Activated CD8-positive, alpha-beta memory T cell treated with anti-CD3 and anti-CD28 coated beads for 1 hour (primary cell): ENCODE data around the gene CYB561A3.

Experiments
- DNase-seq, 2 donors: peaks; one replicate each; pipeline ENCODE4 v3.0.0-alpha.2; 2020; ENCODE audit warnings: low read depth in 1 of 2; ENCODE audit errors: extremely low read depth in 1 of 2

CYB561A3 gene

DNA sequence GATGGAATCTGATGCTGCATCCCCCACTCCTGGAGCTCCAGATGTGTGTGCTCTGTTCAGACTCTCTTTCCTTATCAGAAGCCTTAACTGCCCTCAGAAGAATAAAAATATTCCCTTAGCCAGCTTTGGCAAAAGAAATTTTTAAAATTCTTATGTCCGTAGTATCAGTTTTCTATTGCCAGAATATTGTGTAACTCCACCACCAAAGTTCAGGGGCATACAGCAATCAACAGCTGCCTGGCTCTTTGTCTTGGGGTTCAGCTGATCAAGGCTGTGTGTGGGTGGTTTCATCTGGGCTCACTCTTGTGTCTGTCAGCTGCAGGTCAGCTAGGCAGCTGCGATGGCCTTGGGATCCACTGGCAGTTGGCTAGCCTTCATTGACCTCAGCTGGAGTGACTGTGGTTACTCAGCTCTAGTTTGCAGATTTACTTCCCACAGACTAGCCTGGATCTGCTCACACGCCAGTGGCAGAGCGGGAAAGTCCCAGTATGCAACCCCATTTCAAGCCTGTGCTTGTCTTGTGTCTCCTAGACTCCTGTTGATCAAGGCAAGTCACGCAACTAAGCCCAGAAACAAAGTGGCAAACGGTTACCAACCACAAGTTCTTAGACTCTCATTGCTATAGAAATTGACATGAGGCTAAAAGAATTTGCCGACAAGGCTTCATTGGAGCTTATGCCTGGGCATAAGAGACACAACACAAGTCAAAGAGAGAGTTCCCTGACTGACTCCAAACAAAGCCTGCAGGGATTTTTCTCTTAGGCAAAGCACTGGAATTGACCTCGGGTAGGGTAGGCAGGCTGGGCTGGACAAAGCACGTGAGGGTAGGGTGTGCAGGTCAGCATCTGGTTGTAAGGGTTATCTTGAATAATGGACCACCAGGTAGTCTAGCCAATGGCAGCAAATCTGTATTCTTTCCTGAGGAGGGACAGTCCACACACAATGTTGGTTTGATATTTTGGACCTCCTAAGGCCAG lies 8.0 kb upstream of the CYB561A3 start:
- DNase-seq: no peak

DNA sequence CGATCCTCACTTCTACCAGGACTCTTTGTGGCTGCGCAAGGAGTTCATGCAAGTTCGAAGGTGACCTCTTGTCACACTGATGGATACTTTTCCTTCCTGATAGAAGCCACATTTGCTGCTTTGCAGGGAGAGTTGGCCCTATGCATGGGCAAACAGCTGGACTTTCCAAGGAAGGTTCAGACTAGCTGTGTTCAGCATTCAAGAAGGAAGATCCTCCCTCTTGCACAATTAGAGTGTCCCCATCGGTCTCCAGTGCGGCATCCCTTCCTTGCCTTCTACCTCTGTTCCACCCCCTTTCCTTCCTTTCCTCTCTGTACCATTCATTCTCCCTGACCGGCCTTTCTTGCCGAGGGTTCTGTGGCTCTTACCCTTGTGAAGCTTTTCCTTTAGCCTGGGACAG lies 7.0 kb upstream of the CYB561A3 start:
- no peak for DNase-seq

DNA sequence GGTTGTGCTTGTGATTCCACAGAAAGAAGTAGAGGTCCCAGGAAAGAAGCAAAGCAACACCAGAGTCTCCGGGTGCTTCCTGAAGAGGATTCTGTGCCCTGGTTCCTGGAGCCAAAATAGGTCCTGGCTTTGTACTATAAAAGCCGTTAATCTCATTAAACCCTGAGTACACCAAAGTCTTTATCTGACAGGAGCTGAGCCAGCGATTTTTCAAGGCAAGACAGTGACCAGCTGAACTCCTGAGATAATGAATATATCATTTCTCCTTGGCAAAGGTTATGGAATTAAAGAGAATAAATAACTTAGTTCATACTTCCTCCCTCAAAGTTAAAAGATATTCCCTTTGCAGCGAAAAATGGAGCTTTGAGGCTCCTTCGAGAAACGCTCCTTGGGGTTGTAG lies 5.7 kb upstream of the CYB561A3 start:
- no peak for DNase-seq

DNA sequence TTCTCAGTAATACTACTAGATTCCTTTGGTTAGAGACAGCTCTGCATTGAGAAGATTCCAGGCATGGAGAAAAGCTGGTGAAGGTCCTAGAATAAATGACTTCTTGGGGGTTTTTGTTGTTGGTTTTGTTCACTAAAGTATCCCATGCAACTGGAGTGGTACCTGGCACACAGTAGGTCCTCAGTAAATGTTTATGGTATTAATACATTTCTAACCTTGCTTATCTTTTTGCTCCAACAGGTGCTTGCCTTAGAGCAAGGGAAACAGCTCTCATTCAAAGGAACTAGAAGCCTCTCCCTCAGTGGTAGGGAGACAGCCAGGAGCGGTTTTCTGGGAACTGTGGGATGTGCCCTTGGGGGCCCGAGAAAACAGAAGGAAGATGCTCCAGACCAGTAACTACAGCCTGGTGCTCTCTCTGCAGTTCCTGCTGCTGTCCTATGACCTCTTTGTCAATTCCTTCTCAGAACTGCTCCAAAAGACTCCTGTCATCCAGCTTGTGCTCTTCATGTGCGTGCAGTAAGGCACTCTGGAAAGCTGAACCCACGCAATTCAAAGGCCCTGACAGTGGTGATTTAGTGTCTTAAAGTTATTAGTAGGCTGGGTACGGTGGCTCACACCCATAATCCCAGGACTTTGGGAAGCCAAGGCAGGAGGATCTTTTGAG lies 2.5 kb upstream of the CYB561A3 start:
- no peak for DNase-seq

DNA sequence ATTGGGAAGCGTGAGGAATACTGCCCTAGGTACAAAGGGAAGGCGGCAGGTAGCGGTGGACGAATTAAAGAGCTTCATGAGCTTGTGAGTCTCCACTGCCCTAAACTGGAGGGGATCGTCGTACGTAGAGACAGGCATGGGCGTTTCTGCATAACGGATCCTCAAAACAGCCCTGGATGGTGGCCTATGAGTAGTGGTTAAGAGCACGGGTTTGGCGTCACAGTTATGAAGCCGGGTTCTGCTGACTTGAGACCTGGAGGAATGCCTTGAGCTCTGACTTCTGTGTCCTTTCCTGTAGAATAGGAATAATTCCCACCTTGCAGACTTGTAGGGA lies 827 bp upstream of the CYB561A3 start:
- no peak for DNase-seq

DNA sequence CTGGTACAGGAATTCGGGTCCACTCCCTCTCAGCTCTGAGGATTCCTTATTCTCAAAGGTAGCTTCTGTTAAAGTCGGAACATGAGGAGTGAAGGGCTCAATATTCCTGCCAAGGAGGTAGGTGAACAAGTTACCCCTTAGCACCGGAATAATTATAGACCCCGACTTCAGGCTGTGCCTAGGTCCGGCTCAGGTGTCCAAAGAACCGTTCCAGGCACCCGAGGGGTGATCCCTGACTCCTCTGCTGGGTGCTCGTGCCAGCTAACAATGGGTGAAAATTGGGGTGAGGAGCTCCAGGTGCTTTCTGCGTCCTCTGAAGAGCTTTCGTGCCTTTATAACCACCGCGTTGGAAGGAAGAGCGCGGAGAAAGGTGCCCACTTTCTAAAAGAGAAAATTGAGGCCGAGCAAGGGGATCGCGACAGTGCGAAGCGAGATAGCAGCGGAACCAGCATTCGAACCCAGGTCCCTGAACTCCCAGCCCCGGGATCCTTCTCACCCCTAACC lies 393 bp downstream of the CYB561A3 start:
- no peak for DNase-seq

DNA sequence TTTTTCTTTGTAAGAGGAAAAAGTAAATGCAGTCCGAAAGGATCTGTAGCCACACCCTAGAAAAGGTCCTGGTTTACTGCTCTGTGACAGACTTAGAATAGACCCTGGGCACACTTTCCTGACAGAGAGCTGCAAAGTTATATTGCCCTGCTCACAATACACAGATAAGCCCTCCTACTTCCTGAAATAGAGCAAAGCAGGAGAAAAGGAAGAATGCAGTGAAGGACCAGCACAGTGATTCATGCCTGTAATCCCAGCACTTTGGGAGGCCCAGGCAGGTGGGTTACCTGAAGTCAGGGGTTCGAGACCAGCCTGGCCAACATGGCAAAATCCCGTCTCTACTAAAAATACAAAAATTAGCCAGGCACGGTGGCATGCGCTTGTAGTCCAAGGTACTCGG lies 2.2 kb downstream of the CYB561A3 start:
- DNase-seq: no peak

DNA sequence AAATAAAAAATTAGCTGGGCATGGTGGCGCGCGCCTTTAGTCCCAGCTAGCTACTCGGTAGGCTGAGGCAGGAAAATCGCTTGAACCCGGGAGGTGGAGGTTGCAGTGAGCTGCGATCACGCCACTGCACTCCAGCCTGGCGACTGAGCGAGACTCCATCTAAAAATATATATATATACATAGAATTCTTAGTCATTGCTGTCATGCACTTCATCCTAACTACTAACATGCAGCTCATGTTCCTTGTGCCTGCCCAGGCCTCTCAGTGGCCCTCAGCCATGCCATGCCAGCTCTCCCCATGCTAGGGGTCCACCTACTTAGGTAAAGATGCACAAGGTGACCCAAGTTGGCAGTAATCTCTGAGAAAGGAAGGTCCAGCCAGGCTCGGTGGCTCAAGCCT lies 3.1 kb downstream of the CYB561A3 start:
- no peak for DNase-seq

DNA sequence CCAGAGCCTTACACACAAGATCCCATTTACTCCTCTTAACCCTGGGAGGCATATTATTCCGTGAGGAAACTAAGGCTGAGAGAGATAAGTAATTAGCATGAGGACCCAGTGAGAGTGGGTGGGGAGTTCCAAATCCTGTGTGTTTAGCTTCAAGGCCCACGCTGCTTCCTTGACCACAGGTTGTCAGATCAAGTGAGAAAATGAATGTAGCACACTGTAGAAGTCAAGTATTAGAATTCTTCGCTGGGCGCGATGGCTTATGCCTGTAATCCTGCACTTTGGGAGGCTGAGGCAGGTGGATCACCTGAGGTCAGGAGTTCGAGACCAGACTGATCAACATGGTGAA lies 3.8 kb downstream of the CYB561A3 start:
- DNase-seq: no peak

DNA sequence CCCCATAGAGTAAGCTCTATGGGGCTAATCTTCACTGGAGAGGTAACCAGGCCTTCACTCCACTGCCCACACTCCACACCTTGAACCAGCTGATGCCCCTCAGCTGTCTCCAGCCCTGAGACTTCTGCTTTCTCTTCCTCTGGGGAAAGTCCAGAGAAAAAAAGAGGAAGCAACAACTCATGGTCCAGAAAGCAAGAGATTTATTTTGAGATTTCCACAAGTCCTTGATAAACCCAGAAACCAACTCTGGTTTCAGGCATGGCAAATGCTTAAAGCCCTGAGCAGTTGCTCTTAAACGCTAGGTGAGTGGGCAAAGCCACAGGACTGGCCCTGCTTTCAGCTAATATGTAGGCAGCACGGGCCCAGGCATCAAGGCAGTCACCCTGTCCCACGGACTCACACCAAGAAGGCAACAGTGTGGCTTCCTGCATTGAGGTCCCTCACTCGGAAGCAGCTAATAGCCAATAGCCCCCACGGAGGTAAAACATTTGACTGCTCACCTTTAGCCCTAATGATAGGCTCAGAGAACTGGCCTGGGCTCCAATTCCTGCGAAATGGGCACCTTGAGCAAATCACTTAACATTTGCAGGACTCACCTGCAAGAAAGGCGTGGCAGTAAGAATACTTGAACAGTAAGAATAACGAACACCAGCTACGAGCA lies 4.3 kb downstream of the CYB561A3 start:
- DNase-seq: no peak

DNA sequence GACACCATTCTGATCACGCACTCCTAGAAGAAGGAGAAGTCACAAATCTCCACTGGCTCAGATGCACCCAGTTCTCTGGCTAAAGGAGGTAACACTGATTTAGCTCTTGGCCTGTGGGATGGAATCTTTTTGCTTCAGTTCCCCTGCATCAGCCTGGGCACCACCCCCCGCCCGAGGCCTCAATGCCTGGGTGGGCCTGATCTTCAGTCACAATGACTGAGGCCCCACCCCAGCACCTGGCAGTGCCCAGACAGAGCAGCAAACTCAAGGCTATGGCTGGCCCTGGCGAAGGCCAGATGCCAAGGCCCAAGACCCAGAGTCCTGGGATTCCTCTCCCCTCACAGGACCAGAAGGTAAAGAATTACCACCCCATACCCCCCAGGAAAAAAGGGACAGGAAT lies 5.0 kb downstream of the CYB561A3 start:
- no peak for DNase-seq

DNA sequence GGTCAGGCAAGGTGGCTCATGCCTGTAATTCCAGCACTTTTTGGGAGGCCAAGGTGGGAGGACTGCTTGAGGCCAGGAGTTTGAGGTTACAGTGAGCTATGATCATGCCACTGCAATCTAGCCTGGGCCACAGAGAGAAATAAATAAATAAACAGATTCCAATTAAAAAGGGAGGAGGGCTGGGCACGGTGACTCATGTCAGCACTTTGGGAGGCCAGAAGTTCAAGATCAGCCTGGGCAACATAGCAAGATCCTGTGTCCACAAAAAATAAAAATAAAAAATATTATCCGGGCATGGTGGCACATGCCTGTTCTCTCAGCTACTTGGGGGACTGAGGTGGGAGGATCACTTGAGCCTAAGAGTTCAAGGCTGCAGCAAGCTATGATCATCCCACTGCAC lies 7.5 kb downstream of the CYB561A3 start:
- DNase-seq: no peak

DNA sequence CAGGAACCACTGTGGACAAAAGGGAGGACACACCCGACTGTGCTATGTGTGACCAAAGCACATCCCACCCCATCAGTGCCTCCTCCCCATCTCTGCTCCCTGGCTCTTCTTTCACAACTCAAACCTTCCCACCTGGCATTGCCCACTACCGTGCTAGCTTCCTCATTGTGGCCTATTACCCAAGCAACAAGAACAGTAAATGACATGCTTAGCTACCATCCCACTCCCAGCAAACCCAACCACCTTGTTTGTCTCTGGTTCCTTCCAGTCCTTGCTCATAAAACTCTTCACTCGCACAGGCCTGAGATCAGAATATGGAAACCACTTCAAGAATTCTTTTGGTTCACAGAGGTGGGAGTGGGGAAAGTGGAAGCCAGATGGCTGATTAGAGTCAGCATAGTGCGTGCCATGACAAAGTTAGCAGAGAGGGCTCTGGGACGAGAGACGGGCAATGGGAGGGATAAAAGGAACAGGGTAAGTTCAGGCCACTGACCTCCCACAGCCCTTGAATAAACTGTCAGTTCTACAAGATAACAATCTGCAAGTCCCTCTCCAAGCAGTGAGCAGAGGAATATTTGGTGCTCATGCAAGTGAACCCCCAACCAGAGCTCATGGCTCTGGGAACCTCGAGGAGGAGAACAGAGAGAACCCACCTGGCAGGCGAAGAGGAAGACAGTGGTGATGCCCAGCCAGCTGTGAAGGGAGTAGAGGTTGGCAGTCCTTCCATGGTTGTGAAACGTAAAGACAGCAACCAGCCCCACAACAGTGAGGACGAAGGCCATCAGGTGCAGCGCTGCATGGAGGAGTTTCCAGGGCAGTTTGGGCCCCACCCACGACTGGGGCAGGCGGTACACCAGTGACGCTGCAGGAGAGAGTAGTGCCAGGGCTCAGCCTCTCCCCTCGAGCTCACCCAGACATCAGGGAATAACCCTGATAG lies 8.3 kb downstream of the CYB561A3 start:
- no peak for DNase-seq

DNA sequence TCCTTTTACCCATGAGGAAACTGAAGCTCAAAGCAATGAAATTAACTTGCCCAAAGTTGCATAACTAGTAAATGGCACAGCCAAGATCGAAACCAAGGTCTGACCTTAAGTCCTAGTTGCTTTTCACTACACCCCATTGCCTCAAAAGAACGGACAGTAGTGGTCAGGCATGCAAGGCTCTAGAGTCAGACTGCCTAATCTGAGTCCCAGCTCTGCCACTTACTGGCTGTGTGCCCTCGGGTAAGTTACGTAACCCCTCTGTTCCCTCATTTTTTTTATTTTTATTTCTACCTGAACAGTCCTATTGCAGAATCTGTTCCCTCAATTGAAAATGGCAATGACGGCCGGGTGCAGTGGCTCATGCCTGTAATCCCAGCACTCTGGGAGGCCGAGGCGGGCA lies 9.6 kb downstream of the CYB561A3 start:
- no peak for DNase-seq

DNA sequence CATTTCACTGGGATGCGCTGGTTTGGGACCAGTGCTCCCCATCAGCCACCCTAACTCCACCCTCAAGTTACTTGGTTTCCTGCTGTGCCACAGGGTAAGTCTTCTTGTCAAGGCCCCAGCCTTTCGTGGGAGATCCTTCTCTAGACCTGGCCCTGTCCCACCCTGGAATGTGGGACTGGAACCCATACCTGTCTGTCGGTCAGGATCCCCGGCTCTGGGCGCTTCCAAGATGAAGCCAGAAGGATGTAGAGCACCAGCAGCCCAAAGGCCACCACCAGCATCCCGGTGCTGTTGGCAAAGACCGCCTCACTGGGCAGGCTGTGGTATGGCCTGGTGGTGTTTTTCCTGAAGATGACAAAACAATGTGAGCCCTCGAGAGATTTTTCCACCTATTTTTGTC lies 10.9 kb downstream of the CYB561A3 start:
- DNase-seq: no peak

DNA sequence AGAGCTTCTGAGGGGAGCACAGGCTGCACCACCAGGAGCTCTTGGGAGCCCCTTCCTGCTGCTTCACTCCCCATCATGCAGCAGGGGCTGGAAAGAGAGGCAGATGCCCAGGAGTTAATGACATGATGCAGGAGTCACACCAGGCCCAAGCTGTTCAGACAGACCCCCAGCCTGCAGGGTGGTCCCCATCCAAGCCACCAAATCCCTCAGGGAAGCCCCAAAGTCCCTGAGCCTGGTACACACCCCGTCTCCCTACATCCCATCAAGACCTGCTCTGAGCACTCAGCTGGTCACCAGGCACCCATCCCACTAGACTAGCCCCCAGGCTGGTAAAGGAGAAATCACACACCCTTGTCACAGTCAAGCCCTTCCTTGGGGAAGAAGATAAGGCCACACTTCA lies 11.3 kb downstream of the CYB561A3 start:
- no peak for DNase-seq

DNA sequence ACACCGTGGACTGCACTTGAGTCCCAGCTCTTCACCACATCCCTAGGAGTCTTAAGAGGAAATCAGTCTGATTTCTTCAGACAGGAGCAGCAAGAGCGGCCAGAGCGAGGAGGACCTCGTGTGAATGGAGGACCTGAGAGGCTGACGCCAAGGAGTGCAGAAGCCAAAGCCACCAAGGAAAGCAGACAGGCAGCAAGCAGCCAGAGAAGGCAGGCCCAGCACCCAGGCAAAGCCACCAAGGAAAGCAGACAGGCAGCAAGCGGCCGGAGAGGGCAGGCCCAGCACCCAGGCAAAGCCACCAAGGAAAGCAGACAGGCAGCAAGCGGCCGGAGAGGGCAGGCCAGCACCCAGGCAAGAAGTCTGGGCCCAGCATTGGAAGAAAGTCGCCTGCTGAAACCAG lies 11.8 kb downstream of the CYB561A3 start:
- DNase-seq: no peak

DNA sequence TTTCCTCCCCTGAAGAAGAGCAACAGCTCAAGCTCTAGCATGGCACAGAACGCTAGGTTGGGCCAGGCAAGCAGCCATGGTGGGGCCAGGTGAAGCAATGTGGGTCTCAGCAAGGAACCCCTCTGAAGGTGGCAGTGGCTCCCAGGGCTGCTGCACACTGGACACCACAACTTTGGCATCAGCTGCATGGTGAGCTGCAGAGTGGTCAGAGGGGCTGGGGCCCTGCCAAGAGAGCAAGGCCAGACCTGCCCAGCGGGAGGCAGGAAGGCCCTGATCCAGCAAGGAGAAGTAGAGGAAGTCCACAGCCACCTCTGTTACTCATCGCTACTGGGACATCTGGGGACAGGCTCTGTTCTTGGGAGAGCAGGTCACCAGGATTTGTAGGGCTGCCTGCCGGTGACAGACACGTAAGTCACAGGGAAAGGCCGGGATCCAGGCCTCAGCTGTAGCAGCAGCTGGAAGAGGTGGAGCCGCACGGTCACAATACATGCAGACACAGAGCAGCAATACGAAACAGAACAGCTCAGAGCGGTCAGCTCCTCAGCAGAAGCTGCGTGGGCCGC lies 12.4 kb downstream of the CYB561A3 start:
- DNase-seq: no peak

DNA sequence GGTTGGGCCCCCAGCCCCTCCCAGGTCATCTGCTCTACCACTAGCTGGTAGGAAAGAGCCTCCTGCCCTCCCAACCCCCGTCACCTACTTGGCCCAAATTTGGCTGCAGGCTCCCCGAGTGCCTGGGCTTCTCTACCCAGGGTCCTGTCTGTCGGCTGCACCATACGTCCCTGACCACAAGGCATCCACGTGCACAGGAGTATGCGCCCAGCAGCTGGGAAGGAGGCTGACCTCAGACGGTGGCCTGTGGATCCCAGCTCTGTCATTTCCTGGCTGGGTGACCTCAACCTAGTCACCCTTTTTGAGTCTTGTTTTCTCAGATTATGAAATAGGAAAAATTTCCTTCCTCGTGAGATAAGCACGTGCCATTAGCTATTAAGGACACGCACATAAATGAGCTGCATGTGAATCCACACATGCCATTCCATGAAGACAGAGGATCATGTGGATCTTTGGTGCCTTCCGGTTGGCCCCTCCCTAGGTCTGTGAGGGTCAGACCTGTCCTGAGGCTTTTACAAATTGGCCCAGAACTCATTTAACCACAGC lies 13.7 kb downstream of the CYB561A3 start:
- DNase-seq: no peak
